Measurements from ENCODE around the gene RILPL2.
"Not testable (repeated sequence)": the region's sequence is repeated elsewhere in the genome, so short reads cannot be mapped to it uniquely, and the experiment has no call there.

The RILPL2 gene

DNA sequence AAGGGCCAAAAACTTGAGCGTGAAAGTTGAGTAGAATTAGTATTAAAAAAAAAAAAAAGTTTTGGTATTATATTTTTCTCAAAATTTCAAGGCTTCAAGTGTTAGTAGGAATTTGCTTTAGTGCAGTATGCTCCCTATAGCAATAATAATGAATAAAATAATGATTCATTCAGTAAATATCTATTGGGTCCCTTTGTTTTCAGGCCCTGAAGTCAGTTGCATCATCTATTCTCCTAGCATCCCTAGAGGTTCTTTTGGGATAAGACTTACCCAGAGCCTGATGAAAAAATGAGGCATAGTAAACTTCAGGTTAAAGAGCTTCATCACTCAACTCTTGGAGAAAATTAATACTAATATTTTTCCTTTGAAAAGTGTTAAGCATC lies 51.5 kb downstream of the RILPL2 start:
- no peak for DNase-seq

DNA sequence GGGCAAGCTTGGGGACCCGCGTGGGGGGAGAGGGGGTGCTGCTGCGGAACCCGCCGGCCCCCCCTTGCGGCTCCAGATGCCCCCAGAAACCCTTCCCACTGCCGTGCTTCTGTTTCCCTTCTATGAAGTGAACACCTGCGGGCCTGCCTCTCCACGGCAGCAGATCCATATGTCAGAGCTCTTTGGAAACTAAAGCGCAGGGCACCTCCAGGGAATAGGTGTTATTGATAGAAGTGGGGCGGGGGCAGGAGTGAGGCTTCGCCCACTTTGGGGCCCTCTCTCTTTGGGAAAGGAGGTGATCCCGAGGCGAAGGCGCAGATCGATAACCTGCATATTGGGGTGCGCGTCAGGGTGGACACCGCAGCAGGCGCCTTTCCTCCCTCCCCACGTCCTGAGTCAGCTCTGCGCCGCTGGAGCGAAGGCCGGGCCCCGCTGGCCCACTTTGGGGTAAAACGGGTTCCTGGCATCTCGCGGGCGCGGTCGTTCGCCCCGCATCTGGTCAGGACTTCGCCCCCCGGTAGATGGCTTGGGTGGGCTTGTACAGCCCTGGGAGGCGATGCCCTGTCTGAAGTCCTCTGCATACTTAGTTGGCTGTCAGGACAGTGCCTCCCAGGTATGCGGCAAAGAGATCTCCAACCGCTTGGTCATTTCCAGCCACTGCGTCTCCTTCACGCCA lies 52.0 kb downstream of the RILPL2 start:
- DNase-seq: peak in 1 of 56 donors; percentile 65

GRCh38 chr12:123382684-123383083 lies 53.8 kb downstream of the RILPL2 start:
- DNase-seq: no peak

DNA sequence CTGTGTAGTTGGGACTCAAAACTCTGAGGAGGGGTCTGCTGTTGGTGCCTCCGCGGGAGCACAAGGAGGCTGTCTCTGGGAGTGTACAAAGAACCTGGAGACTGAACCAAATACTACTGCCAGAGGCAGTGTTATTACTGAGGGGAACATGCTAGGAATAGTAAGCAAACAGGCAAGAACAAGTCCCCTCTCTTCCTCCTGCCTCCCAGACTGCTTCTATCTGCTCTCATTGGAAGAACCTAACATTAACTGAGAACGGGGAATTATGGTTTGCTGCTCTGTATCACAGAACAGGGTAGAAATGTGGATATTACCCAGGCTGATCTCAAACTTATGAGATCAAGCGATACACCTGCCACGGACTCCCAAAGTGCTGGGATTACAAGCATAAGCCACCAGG lies 57.1 kb downstream of the RILPL2 start:
- no peak for DNase-seq

DNA sequence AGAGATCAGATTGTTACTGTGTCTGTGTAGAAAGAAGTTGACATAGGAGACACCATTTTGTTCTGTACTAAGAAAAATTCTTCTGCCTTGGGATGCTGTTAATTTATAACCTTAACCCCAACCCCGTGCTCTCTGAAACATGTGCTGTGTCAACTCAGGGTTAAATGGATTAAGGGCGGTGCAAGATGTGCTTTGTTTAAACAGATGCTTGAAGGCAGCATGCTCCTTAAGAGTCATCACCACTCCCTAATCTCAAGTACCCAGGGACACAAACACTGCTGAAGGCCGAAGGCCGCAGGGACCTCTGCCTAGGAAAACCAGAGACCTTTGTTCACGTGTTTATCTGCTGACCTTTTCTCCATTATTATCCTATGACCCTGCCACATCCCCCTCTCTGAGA lies 64.1 kb downstream of the RILPL2 start:
- not testable (repeated sequence) for DNase-seq

DNA sequence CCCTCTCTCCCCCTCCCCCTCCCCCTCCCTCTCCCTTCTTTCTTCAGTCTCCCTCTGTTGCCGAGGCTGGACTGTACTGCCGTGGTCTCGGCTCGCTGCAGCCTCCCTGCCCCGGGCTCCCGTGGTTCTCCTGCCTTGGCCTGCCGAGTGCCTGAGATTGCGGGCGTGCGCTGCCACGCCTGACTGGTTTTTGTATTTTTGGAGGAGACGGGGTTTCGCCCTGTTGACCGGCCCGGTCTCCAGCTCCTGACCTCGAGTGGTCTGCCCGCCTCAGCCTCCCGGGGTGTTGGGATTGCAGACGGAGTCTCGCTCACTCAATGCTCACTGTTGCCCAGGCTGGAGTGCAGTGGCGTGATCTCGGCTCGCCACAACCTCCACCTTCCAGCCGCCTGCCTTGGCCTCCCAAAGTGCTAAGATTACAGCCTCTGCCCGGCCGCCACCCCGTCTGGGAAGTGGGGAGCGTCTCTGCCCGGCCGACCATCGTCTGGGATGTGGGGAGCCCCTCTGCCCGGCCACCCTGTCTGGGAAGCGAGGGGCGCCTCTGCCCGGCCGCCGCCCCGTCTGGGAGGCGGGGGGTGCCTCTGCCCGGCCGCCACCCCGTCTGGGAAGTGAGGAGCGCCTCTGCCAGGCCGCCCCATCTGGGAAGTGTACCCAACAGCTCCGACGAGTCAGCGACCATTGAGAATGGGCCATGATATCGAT lies 64.7 kb downstream of the RILPL2 start:
- DNase-seq: not testable (repeated sequence)

- DNase-seq: no peak
Measured at GRCh38 chr12:123369229-123369628, 67.3 kb downstream of the RILPL2 start.

DNA sequence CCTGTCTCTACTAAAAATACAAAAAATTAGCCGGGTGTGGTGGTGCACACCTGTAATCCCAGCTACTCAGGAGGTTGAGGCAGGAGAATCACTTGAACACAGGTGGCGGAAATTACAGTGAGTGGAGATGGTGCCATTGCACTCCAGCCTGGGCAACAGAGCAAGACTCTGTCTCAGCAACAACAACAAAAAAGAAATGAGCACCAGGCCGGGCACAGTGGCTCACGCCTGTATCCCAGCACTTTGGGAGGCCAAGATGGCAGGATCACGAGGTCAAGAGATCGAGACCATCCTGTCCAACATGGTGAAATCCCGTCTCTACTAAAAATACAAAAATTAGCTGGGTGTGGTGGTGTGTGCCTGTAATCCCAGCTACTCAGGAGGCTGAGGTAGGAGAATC lies 68.1 kb downstream of the RILPL2 start:
- DNase-seq: not testable (repeated sequence)

GRCh38 chr12:123367511-123367910 lies 69.0 kb downstream of the RILPL2 start:
- DNase-seq: no peak

Measured in amygdala (tissue), 56 donors.